WTC11 (cell line): ENCODE data around the gene SLC2A5.

Experiments
- CREB1 ChIP-seq: sonication (generic); formaldehyde crosslinking; IDR thresholded peaks from 2 replicates; pipeline ENCODE4 v1.8.0; 2023; ENCODE audit warnings: mild to moderate bottlenecking, missing genetic modification reagents
- JAZF1 ChIP-seq: fragments of 250-450 bp; sonication (Bioruptor Pico); IDR thresholded peaks from 2 replicates; pipeline ENCODE4 v1.9.0; 2021; ENCODE audit warnings: moderate library complexity, mild to moderate bottlenecking, inconsistent platforms
- ZNF232 ChIP-seq: sonication (generic); formaldehyde crosslinking; IDR thresholded peaks from 2 replicates; pipeline ENCODE4 v1.8.0; 2022; ENCODE audit warnings: mild to moderate bottlenecking, missing genetic modification reagents
- TF ChIP-seq, protein P1 (sequence below): sonication (generic); formaldehyde crosslinking; IDR thresholded peaks from 2 replicates; pipeline ENCODE4 v1.8.1; 2022; ENCODE audit warnings: mild to moderate bottlenecking, missing genetic modification reagents, moderate library complexity, borderline replicate concordance
- TF ChIP-seq, protein P2 (sequence below): sonication (generic); formaldehyde crosslinking; IDR thresholded peaks from 2 replicates; pipeline ENCODE4 v1.8.0; 2023; ENCODE audit warnings: mild to moderate bottlenecking, missing genetic modification reagents
- TF ChIP-seq, protein P3 (sequence below): fragments of 200-600 bp; IDR thresholded peaks from 2 replicates; pipeline ENCODE4 v1.8.0; 2022; ENCODE audit warnings: antibody characterized with exemption
- TF ChIP-seq, protein P4 (sequence below): sonication (generic); formaldehyde crosslinking; IDR thresholded peaks from 2 replicates; pipeline ENCODE4 v1.8.0; 2022; ENCODE audit warnings: mild to moderate bottlenecking, missing genetic modification reagents
- TF ChIP-seq, protein P5 (sequence below): sonication (generic); formaldehyde crosslinking; IDR thresholded peaks from 2 replicates; pipeline ENCODE4 v1.8.0; 2022; ENCODE audit warnings: mild to moderate bottlenecking, missing genetic modification reagents
- TF ChIP-seq, protein P6 (sequence below): sonication (generic); formaldehyde crosslinking; conservative IDR thresholded peaks from 2 replicates; pipeline ENCODE4 v1.8.1; 2022; ENCODE audit warnings: mild to moderate bottlenecking, missing genetic modification reagents

DNA sequence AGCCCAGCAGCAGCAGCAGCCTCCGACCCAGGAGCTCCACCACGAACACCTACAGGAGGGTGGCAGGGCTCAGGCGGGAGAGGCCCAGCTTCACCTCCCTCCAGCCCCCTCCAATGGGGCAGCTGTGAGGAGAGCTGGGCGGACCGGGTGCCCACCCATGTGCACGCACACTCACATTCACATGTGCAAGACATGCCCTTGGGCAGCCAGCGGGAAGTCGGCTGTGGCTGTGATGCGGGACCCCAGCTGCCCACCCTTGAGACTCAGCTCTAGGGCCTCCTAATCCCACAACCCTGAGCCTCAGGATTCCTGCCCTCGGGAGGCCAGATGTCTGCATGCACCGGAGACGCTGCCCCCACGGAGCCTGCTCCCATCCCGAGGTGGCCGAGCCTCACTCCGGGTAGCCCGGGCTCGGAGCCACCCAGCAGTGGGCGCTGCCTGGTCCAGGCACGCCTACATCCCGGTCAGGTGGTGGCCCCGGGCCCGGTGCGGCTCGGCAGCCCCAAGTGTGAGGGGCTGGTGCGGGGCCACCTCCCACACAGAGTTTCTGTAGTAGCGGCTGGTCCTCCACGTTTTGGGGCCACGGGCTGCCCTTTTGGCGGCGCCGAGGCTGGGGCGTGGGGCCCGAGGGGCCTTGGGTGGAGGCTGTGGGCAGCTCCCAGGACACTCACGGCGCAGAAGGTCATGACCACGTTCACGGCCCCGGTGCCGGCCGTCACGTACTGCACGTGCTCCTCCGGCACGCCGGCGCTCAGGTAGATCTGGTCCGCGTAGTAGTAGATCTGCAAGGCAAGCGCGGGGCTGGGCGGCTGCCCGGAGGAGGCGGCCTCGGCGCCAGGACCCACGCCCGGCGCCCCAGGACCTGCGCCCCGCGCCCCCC is 30.3 kb downstream of the SLC2A5 start:
- TF ChIP-seq, protein P1, sequence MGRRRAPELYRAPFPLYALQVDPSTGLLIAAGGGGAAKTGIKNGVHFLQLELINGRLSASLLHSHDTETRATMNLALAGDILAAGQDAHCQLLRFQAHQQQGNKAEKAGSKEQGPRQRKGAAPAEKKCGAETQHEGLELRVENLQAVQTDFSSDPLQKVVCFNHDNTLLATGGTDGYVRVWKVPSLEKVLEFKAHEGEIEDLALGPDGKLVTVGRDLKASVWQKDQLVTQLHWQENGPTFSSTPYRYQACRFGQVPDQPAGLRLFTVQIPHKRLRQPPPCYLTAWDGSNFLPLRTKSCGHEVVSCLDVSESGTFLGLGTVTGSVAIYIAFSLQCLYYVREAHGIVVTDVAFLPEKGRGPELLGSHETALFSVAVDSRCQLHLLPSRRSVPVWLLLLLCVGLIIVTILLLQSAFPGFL (CRISPR knock-in tag), result no peak
- TF ChIP-seq, protein P2, sequence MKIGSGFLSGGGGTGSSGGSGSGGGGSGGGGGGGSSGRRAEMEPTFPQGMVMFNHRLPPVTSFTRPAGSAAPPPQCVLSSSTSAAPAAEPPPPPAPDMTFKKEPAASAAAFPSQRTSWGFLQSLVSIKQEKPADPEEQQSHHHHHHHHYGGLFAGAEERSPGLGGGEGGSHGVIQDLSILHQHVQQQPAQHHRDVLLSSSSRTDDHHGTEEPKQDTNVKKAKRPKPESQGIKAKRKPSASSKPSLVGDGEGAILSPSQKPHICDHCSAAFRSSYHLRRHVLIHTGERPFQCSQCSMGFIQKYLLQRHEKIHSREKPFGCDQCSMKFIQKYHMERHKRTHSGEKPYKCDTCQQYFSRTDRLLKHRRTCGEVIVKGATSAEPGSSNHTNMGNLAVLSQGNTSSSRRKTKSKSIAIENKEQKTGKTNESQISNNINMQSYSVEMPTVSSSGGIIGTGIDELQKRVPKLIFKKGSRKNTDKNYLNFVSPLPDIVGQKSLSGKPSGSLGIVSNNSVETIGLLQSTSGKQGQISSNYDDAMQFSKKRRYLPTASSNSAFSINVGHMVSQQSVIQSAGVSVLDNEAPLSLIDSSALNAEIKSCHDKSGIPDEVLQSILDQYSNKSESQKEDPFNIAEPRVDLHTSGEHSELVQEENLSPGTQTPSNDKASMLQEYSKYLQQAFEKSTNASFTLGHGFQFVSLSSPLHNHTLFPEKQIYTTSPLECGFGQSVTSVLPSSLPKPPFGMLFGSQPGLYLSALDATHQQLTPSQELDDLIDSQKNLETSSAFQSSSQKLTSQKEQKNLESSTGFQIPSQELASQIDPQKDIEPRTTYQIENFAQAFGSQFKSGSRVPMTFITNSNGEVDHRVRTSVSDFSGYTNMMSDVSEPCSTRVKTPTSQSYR (CRISPR knock-in tag), result no peak
- TF ChIP-seq, protein P3, sequence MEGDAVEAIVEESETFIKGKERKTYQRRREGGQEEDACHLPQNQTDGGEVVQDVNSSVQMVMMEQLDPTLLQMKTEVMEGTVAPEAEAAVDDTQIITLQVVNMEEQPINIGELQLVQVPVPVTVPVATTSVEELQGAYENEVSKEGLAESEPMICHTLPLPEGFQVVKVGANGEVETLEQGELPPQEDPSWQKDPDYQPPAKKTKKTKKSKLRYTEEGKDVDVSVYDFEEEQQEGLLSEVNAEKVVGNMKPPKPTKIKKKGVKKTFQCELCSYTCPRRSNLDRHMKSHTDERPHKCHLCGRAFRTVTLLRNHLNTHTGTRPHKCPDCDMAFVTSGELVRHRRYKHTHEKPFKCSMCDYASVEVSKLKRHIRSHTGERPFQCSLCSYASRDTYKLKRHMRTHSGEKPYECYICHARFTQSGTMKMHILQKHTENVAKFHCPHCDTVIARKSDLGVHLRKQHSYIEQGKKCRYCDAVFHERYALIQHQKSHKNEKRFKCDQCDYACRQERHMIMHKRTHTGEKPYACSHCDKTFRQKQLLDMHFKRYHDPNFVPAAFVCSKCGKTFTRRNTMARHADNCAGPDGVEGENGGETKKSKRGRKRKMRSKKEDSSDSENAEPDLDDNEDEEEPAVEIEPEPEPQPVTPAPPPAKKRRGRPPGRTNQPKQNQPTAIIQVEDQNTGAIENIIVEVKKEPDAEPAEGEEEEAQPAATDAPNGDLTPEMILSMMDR, result no peak
- TF ChIP-seq ZNF232 (CRISPR knock-in tag), result no peak
- TF ChIP-seq, protein P4, sequence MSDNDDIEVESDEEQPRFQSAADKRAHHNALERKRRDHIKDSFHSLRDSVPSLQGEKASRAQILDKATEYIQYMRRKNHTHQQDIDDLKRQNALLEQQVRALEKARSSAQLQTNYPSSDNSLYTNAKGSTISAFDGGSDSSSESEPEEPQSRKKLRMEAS, result no peak
- TF ChIP-seq CREB1, result no peak
- TF ChIP-seq, protein P5, sequence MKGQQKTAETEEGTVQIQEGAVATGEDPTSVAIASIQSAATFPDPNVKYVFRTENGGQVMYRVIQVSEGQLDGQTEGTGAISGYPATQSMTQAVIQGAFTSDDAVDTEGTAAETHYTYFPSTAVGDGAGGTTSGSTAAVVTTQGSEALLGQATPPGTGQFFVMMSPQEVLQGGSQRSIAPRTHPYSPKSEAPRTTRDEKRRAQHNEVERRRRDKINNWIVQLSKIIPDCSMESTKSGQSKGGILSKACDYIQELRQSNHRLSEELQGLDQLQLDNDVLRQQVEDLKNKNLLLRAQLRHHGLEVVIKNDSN (CRISPR knock-in tag), result no peak
- TF ChIP-seq, protein P6, sequence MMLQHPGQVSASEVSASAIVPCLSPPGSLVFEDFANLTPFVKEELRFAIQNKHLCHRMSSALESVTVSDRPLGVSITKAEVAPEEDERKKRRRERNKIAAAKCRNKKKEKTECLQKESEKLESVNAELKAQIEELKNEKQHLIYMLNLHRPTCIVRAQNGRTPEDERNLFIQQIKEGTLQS (CRISPR knock-in tag), result no peak
- TF ChIP-seq JAZF1, result no peak
